ENCODE measurements around the gene SLC6A18.

SLC6A18 gene

GRCh38 chr5:1210832-1211251, 14.3 kb upstream of the SLC6A18 start:
- no peak overlapping the region for H3K9ac ChIP-seq (ENCODE audit: low read length)
- H2BK5ac ChIP-seq (ENCODE audit: low read length), result no peak overlapping the region
- no peak overlapping the region for H3K4me2 ChIP-seq (ENCODE audit: low read length)
- no peaks in the 10 kb centered on the region for H3K27me3 ChIP-seq (ENCODE audit: insufficient read depth, low read length, poor library complexity)
- no peak overlapping the region for H2BK15ac ChIP-seq (replicated peaks; ENCODE audit: low read depth)
- no peak overlapping the region for H3K4ac ChIP-seq (ENCODE audit: low read depth, low read length)
- no peak overlapping the region for H2BK120ac ChIP-seq (ENCODE audit: low read depth, low read length)
- H3K36me3 ChIP-seq (ENCODE audit: control insufficient read depth, insufficient read depth, low read length), result no peaks in the 10 kb centered on the region
- H3K79me2 ChIP-seq (ENCODE audit: control insufficient read depth, insufficient read depth, low read length), result no peaks in the 10 kb centered on the region
- no peak overlapping the region for H2AK5ac ChIP-seq (ENCODE audit: low read length)
- no peak overlapping the region for H3K27ac ChIP-seq (ENCODE audit: low read depth, low read length)
- DNase-seq, result no peak
- H3K79me1 ChIP-seq (ENCODE audit: low read length), result no peaks in the 10 kb centered on the region
- no peak overlapping the region for H3K56ac ChIP-seq (ENCODE audit: low read length)
- no peak overlapping the region for H3K4me3 ChIP-seq (ENCODE audit: low read length)
- H3K4me1 ChIP-seq (ENCODE audit: control insufficient read depth, low read depth, low read length), result no peaks in the 10 kb centered on the region
- WGBS (ENCODE audit: extremely low coverage, insufficient coverage, low lambda C conversion rate), result no CpG with 5 or more reads among the region's 21 CpGs
- H3K18ac ChIP-seq (ENCODE audit: low read length), result no peak overlapping the region
- no peak overlapping the region for H4K5ac ChIP-seq (ENCODE audit: low read length)
- no peak overlapping the region for H3K23ac ChIP-seq (ENCODE audit: low read length)
- no peak overlapping the region for H4K8ac ChIP-seq (ENCODE audit: low read depth, low read length)

GRCh38 chr5:1211701-1212100, 13.5 kb upstream of the SLC6A18 start:
- no CpG with 5 or more reads among the region's 9 CpGs for WGBS (ENCODE audit: extremely low coverage, insufficient coverage, low lambda C conversion rate)
- Histone ChIP-seq H3K56ac (ENCODE audit: low read length) (no peak overlapping the region), H2BK120ac (ENCODE audit: low read depth, low read length) (no peak overlapping the region), H3K79me2 (ENCODE audit: control insufficient read depth, insufficient read depth, low read length) (no peaks in the 10 kb centered on the region), H3K4ac (ENCODE audit: low read depth, low read length) (no peak overlapping the region), H3K27me3 (ENCODE audit: insufficient read depth, low read length, poor library complexity) (no peaks in the 10 kb centered on the region), H3K9ac (ENCODE audit: low read length) (no peak overlapping the region), H3K27ac (ENCODE audit: low read depth, low read length) (no peak overlapping the region), H3K4me3 (ENCODE audit: low read length) (no peak overlapping the region), H3K18ac (ENCODE audit: low read length) (no peak overlapping the region), H3K4me2 (ENCODE audit: low read length) (no peak overlapping the region), H3K23ac (ENCODE audit: low read length) (no peak overlapping the region), H3K4me1 (ENCODE audit: control insufficient read depth, low read depth, low read length) (no peaks in the 10 kb centered on the region), H2AK5ac (ENCODE audit: low read length) (no peak overlapping the region), H4K8ac (ENCODE audit: low read depth, low read length) (no peak overlapping the region), H4K5ac (ENCODE audit: low read length) (no peak overlapping the region), H2BK15ac (replicated peaks; ENCODE audit: low read depth) (no peak overlapping the region), H2BK5ac (ENCODE audit: low read length) (no peak overlapping the region), H3K79me1 (ENCODE audit: low read length) (no peaks in the 10 kb centered on the region), H3K36me3 (ENCODE audit: control insufficient read depth, insufficient read depth, low read length) (no peaks in the 10 kb centered on the region)
- DNase-seq, result no peak

GRCh38 chr5:1212271-1212670, 12.9 kb upstream of the SLC6A18 start:
- no peak overlapping the region for H3K9ac ChIP-seq (ENCODE audit: low read length)
- WGBS (ENCODE audit: extremely low coverage, insufficient coverage, low lambda C conversion rate), result no CpG with 5 or more reads among the region's 20 CpGs
- no peak overlapping the region for H3K4me3 ChIP-seq (ENCODE audit: low read length)
- H3K56ac ChIP-seq (ENCODE audit: low read length), result no peak overlapping the region
- no peak overlapping the region for H2AK5ac ChIP-seq (ENCODE audit: low read length)
- H3K36me3 ChIP-seq (ENCODE audit: control insufficient read depth, insufficient read depth, low read length), result no peaks in the 10 kb centered on the region
- H2BK15ac ChIP-seq (replicated peaks; ENCODE audit: low read depth), result no peak overlapping the region
- no peak overlapping the region for H3K27ac ChIP-seq (ENCODE audit: low read depth, low read length)
- H2BK5ac ChIP-seq (ENCODE audit: low read length), result no peak overlapping the region
- H3K4me2 ChIP-seq (ENCODE audit: low read length), result no peak overlapping the region
- no peaks in the 10 kb centered on the region for H3K79me2 ChIP-seq (ENCODE audit: control insufficient read depth, insufficient read depth, low read length)
- DNase-seq, result no peak
- no peaks in the 10 kb centered on the region for H3K4me1 ChIP-seq (ENCODE audit: control insufficient read depth, low read depth, low read length)
- no peaks in the 10 kb centered on the region for H3K79me1 ChIP-seq (ENCODE audit: low read length)
- H3K18ac ChIP-seq (ENCODE audit: low read length), result no peak overlapping the region
- H4K8ac ChIP-seq (ENCODE audit: low read depth, low read length), result no peak overlapping the region
- no peak overlapping the region for H2BK120ac ChIP-seq (ENCODE audit: low read depth, low read length)
- no peak overlapping the region for H3K23ac ChIP-seq (ENCODE audit: low read length)
- H3K4ac ChIP-seq (ENCODE audit: low read depth, low read length), result no peak overlapping the region
- H3K27me3 ChIP-seq (ENCODE audit: insufficient read depth, low read length, poor library complexity), result no peaks in the 10 kb centered on the region
- H4K5ac ChIP-seq (ENCODE audit: low read length), result no peak overlapping the region

- no peak overlapping the region for H3K9ac ChIP-seq (ENCODE audit: low read length)
- H3K4me2 ChIP-seq (ENCODE audit: low read length), result no peak overlapping the region
- H3K56ac ChIP-seq (ENCODE audit: low read length), result no peak overlapping the region
- H2AK5ac ChIP-seq (ENCODE audit: low read length), result no peak overlapping the region
- H3K27me3 ChIP-seq (ENCODE audit: insufficient read depth, low read length, poor library complexity), result no peaks in the 10 kb centered on the region
- WGBS (ENCODE audit: extremely low coverage, insufficient coverage, low lambda C conversion rate), result no CpG with 5 or more reads among the region's 18 CpGs
- no peak overlapping the region for H3K23ac ChIP-seq (ENCODE audit: low read length)
- H3K79me1 ChIP-seq (ENCODE audit: low read length), result no peaks in the 10 kb centered on the region
- no peak overlapping the region for H2BK5ac ChIP-seq (ENCODE audit: low read length)
- no peak for DNase-seq
- no peak overlapping the region for H3K18ac ChIP-seq (ENCODE audit: low read length)
- H3K27ac ChIP-seq (ENCODE audit: low read depth, low read length), result no peak overlapping the region
- no peak overlapping the region for H4K5ac ChIP-seq (ENCODE audit: low read length)
- no peak overlapping the region for H2BK15ac ChIP-seq (replicated peaks; ENCODE audit: low read depth)
- H3K4ac ChIP-seq (ENCODE audit: low read depth, low read length), result no peak overlapping the region
- no peaks in the 10 kb centered on the region for H3K4me1 ChIP-seq (ENCODE audit: control insufficient read depth, low read depth, low read length)
- no peak overlapping the region for H4K8ac ChIP-seq (ENCODE audit: low read depth, low read length)
- no peak overlapping the region for H3K4me3 ChIP-seq (ENCODE audit: low read length)
- H3K36me3 ChIP-seq (ENCODE audit: control insufficient read depth, insufficient read depth, low read length), result no peaks in the 10 kb centered on the region
- no peaks in the 10 kb centered on the region for H3K79me2 ChIP-seq (ENCODE audit: control insufficient read depth, insufficient read depth, low read length)
- no peak overlapping the region for H2BK120ac ChIP-seq (ENCODE audit: low read depth, low read length)
Measured at GRCh38 chr5:1212881-1213280, 12.3 kb upstream of the SLC6A18 start.

GRCh38 chr5:1213508-1214162, 11.5 kb upstream of the SLC6A18 start:
- no peak overlapping the region for H2AK5ac ChIP-seq (ENCODE audit: low read length)
- H3K36me3 ChIP-seq (ENCODE audit: control insufficient read depth, insufficient read depth, low read length), result no peaks in the 10 kb centered on the region
- H3K23ac ChIP-seq (ENCODE audit: low read length), result no peak overlapping the region
- no peak overlapping the region for H3K56ac ChIP-seq (ENCODE audit: low read length)
- no peaks in the 10 kb centered on the region for H3K4me1 ChIP-seq (ENCODE audit: control insufficient read depth, low read depth, low read length)
- no peak overlapping the region for H3K9ac ChIP-seq (ENCODE audit: low read length)
- H4K5ac ChIP-seq (ENCODE audit: low read length), result no peak overlapping the region
- no peak overlapping the region for H3K18ac ChIP-seq (ENCODE audit: low read length)
- H3K27ac ChIP-seq (ENCODE audit: low read depth, low read length), result no peak overlapping the region
- H3K4me3 ChIP-seq (ENCODE audit: low read length), result no peak overlapping the region
- H4K8ac ChIP-seq (ENCODE audit: low read depth, low read length), result no peak overlapping the region
- H3K27me3 ChIP-seq (ENCODE audit: insufficient read depth, low read length, poor library complexity), result no peaks in the 10 kb centered on the region
- no peaks in the 10 kb centered on the region for H3K79me1 ChIP-seq (ENCODE audit: low read length)
- no peak overlapping the region for H2BK5ac ChIP-seq (ENCODE audit: low read length)
- no peak overlapping the region for H3K4ac ChIP-seq (ENCODE audit: low read depth, low read length)
- no peak overlapping the region for H2BK15ac ChIP-seq (replicated peaks; ENCODE audit: low read depth)
- no peaks in the 10 kb centered on the region for H3K79me2 ChIP-seq (ENCODE audit: control insufficient read depth, insufficient read depth, low read length)
- H3K4me2 ChIP-seq (ENCODE audit: low read length), result no peak overlapping the region
- no CpG with 5 or more reads among the region's 25 CpGs for WGBS (ENCODE audit: extremely low coverage, insufficient coverage, low lambda C conversion rate)
- H2BK120ac ChIP-seq (ENCODE audit: low read depth, low read length), result no peak overlapping the region
- DNase-seq, result no peak
